ENCODE results near the gene POU2AF2.
"Not testable (repeated sequence)": the region's sequence is repeated elsewhere in the genome, so short reads cannot be mapped to it uniquely, and the experiment has no call there.

The POU2AF2 gene

DNA sequence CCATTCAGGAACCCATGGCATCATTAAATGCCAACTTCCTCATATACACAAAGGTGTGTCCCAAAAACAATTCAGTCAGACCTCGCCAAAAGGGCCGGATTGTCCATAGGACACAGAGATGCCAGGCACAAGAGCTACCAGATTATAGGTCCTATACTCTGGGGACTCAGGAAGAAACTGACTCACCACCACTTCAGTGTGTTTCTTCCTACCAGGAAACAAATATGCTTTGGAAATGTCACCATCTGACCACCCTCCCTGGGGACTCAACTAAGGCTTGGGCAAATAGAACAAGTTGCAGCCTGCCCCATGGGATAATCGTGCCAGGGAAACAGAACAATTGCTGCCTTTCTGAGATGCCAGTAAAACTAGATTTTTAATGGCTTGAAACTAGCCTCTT, 64.6 kb downstream of the POU2AF2 start:
- Histone ChIP-seq H3K4me3 (ENCODE audit: insufficient read depth, low read depth, low read length) (no peak overlapping the region), H3K36me3 (ENCODE audit: control insufficient read depth, insufficient read depth, low read length) (no peaks in the 10 kb centered on the region), H3K9me3 (ENCODE audit: control insufficient read depth, low read length) (no peaks in the 10 kb centered on the region), H3K4me1 (ENCODE audit: control insufficient read depth, insufficient read depth, low read length) (no peaks in the 10 kb centered on the region), H3K27ac (ENCODE audit: insufficient read depth, low read depth, low read length, poor library complexity, severe bottlenecking) (no peak overlapping the region), H3K27me3 (ENCODE audit: control insufficient read depth, insufficient read depth, low read length, poor library complexity, severe bottlenecking) (no peaks in the 10 kb centered on the region)
- 77 to 80% methylated on average over 3 of the region's 3 CpGs for WGBS, 2 experiments

- H3K4me1 ChIP-seq (ENCODE audit: control insufficient read depth, insufficient read depth, low read length): no peaks in the 10 kb centered on the region
- no peaks in the 10 kb centered on the region for H3K36me3 ChIP-seq (ENCODE audit: control insufficient read depth, insufficient read depth, low read length)
- H3K27ac ChIP-seq (ENCODE audit: insufficient read depth, low read depth, low read length, poor library complexity, severe bottlenecking): no peak overlapping the region
- H3K9me3 ChIP-seq (ENCODE audit: control insufficient read depth, low read length): no peaks in the 10 kb centered on the region
- no peak overlapping the region for H3K4me3 ChIP-seq (ENCODE audit: insufficient read depth, low read depth, low read length)
- no peaks in the 10 kb centered on the region for H3K27me3 ChIP-seq (ENCODE audit: control insufficient read depth, insufficient read depth, low read length, poor library complexity, severe bottlenecking)
- 83 to 84% methylated on average over 6 of the region's 6 CpGs for WGBS, 2 experiments
Observed at GRCh38 chr11:111310723-111311122, 65.2 kb downstream of the POU2AF2 start.

DNA sequence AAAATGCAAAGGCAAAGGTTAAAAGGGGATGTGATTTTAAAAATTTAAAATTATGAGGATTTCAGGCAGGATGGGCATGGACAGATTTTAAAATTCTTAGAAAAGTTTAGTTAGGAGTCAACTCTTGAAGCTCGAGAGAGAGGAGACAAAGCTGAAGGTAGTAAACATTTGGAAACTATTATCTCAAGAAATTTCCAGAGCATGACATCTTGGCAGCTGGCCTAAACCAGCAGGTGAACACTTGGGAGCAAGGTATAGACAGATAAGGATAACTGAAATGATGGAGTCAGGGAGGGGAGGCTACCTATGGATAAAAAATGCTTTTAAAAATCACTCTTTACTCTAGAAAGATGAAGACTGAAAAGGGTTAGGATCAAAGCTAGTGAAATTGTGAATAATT, 66.6 kb downstream of the POU2AF2 start:
- no peaks in the 10 kb centered on the region for H3K4me1 ChIP-seq (ENCODE audit: control insufficient read depth, insufficient read depth, low read length)
- no peak overlapping the region for H3K4me3 ChIP-seq (ENCODE audit: insufficient read depth, low read depth, low read length)
- H3K27ac ChIP-seq (ENCODE audit: insufficient read depth, low read depth, low read length, poor library complexity, severe bottlenecking): no peak overlapping the region
- H3K27me3 ChIP-seq (ENCODE audit: control insufficient read depth, insufficient read depth, low read length, poor library complexity, severe bottlenecking): no peaks in the 10 kb centered on the region
- H3K36me3 ChIP-seq (ENCODE audit: control insufficient read depth, insufficient read depth, low read length): no peaks in the 10 kb centered on the region
- WGBS, 2 experiments: 92 to 93% methylated on average over 1 of the region's 1 CpG
- H3K9me3 ChIP-seq (ENCODE audit: control insufficient read depth, low read length): no peaks in the 10 kb centered on the region

DNA sequence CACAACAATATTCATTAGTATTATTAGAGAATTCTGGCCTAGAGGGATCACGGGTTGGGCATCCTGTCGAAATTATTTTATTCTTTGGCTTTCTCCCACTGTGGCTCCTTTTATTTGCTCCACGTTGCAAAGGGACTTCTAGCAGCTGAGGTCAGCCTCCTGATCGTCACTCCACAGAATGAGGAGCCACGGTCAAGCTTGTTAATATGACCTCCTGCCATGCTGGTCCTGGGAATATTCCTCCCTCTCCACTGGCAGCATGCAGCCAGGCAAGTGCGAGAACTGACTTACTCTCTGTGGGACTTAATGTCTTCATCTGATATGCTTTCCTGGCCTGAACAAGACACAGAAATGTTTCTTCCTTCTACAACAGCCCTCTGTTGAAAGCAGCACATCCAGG, 73.8 kb downstream of the POU2AF2 start:
- WGBS, 2 experiments: 82 to 89% methylated on average over 6 of the region's 6 CpGs
- no peak overlapping the region for H3K4me3 ChIP-seq (ENCODE audit: insufficient read depth, low read depth, low read length)
- no peak overlapping the region for H3K27ac ChIP-seq (ENCODE audit: insufficient read depth, low read depth, low read length, poor library complexity, severe bottlenecking)
- H3K36me3 ChIP-seq (ENCODE audit: control insufficient read depth, insufficient read depth, low read length): no peaks in the 10 kb centered on the region
- no peaks in the 10 kb centered on the region for H3K27me3 ChIP-seq (ENCODE audit: control insufficient read depth, insufficient read depth, low read length, poor library complexity, severe bottlenecking)
- peaks cover 8% of the 10 kb centered on the region for H3K4me1 ChIP-seq (ENCODE audit: control insufficient read depth, insufficient read depth, low read length)
- no peaks in the 10 kb centered on the region for H3K9me3 ChIP-seq (ENCODE audit: control insufficient read depth, low read length)

DNA sequence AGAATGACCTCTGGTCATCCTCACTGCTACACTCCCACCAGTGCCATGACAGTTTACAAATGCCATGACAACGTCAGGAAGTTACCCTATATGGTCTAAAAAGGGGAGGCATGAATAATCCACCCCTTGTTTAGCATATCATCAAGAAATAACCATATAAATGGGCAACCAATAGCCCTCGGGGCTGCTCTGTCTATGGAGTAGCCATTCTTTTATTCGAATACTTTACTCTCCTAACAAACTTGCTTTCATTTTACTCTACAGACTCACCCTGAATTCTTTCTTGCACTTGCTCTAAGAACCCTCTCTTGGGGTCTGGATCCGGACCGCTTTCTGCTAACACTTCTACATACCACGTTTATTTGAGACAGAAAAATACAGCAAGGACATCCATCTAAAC, 74.7 kb downstream of the POU2AF2 start:
- 83 to 91% methylated on average over 6 of the region's 6 CpGs for WGBS, 2 experiments
- H3K36me3 ChIP-seq (ENCODE audit: control insufficient read depth, insufficient read depth, low read length); H3K27me3 ChIP-seq (ENCODE audit: control insufficient read depth, insufficient read depth, low read length, poor library complexity, severe bottlenecking); H3K27ac ChIP-seq (ENCODE audit: insufficient read depth, low read depth, low read length, poor library complexity, severe bottlenecking); H3K4me1 ChIP-seq (ENCODE audit: control insufficient read depth, insufficient read depth, low read length); H3K9me3 ChIP-seq (ENCODE audit: control insufficient read depth, low read length); H3K4me3 ChIP-seq (ENCODE audit: insufficient read depth, low read depth, low read length): not testable (repeated sequence)

DNA sequence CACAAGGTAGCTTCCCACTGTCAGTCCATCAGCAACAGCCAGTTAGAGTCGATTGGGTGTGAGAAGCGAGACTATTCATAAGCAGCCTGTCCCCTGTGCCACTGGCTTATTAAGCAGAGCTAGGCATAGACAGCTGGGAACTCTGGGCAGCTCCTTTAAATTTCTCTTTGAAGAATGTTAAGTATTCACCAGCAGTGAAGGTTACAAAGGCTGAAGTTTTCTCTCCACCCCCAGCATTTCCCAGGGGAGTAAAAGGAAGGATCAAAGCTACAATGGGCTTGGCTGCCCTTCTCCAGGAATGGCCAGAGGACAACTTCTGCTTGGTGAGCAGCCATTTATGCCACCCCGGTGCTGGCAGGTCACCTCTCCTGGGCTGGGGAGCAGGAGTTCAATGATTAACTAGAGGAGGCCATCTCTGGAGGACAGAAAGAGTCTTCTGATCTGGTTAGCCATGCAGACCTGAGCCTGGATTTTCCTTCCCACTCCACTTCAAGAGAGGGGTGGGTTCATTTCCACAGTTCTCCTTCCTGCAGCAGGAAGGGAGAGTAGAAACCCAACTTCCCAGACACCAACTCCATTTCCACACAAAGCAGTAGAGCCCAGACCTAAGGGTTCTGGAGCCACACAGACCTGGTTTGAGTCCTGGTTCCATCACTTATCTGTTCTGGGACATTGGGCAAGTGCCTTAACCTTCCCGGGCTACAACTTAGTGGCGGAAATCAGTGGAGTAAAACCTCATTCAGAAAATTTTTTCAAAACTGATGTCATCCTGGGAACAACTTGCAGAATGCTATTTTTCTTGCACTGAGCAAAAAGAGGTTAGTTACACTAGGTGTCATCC, 75.4 kb downstream of the POU2AF2 start:
- Histone ChIP-seq H3K27ac (ENCODE audit: insufficient read depth, low read depth, low read length, poor library complexity, severe bottlenecking) (no peak overlapping the region), H3K27me3 (ENCODE audit: control insufficient read depth, insufficient read depth, low read length, poor library complexity, severe bottlenecking) (no peaks in the 10 kb centered on the region), H3K9me3 (ENCODE audit: control insufficient read depth, low read length) (no peaks in the 10 kb centered on the region), H3K4me1 (ENCODE audit: control insufficient read depth, insufficient read depth, low read length) (peaks cover 8% of the 10 kb centered on the region), H3K4me3 (ENCODE audit: insufficient read depth, low read depth, low read length) (no peak overlapping the region), H3K36me3 (ENCODE audit: control insufficient read depth, insufficient read depth, low read length) (no peaks in the 10 kb centered on the region)
- WGBS, 2 experiments: 90 to 91% methylated on average over 5 of the region's 5 CpGs

GRCh38 chr11:111322534-111322933, 77.0 kb downstream of the POU2AF2 start:
- no peaks in the 10 kb centered on the region for H3K9me3 ChIP-seq (ENCODE audit: control insufficient read depth, low read length)
- H3K4me1 ChIP-seq (ENCODE audit: control insufficient read depth, insufficient read depth, low read length): peaks cover 8% of the 10 kb centered on the region
- no peak overlapping the region for H3K27ac ChIP-seq (ENCODE audit: insufficient read depth, low read depth, low read length, poor library complexity, severe bottlenecking)
- WGBS, 2 experiments: 95 to 97% methylated on average over 2 of the region's 2 CpGs
- H3K36me3 ChIP-seq (ENCODE audit: control insufficient read depth, insufficient read depth, low read length): no peaks in the 10 kb centered on the region
- no peaks in the 10 kb centered on the region for H3K27me3 ChIP-seq (ENCODE audit: control insufficient read depth, insufficient read depth, low read length, poor library complexity, severe bottlenecking)
- no peak overlapping the region for H3K4me3 ChIP-seq (ENCODE audit: insufficient read depth, low read depth, low read length)

GRCh38 chr11:111324277-111324720, 78.8 kb downstream of the POU2AF2 start:
- H3K4me3 ChIP-seq (ENCODE audit: insufficient read depth, low read depth, low read length): no peak overlapping the region
- no peak overlapping the region for H3K27ac ChIP-seq (ENCODE audit: insufficient read depth, low read depth, low read length, poor library complexity, severe bottlenecking)
- H3K27me3 ChIP-seq (ENCODE audit: control insufficient read depth, insufficient read depth, low read length, poor library complexity, severe bottlenecking): no peaks in the 10 kb centered on the region
- 90 to 97% methylated on average over 5 of the region's 5 CpGs for WGBS, 2 experiments
- H3K9me3 ChIP-seq (ENCODE audit: control insufficient read depth, low read length): no peaks in the 10 kb centered on the region
- peaks cover 8% of the 10 kb centered on the region for H3K4me1 ChIP-seq (ENCODE audit: control insufficient read depth, insufficient read depth, low read length)
- H3K36me3 ChIP-seq (ENCODE audit: control insufficient read depth, insufficient read depth, low read length): no peaks in the 10 kb centered on the region

DNA sequence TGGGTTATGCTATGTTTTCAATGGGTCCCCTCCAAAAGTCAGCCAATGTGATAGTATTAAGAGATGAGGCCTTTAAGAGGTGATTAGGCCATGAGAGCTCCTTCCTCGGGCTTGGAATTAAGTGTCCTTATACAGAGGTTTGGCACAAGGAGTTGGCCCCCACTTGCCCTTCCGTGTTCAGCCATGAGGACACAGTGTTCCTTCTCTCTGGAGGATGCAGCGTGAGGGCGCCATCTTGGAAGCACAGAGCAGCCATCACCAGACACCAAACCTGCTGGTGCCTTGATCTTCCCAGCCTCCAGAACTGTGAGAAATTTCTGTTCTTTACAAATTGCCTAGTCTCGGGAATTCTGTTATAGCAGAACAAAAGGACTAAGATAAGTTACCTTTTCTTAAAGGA, 79.7 kb downstream of the POU2AF2 start:
- Histone ChIP-seq H3K4me3 (ENCODE audit: insufficient read depth, low read depth, low read length) (no peak overlapping the region), H3K27ac (ENCODE audit: insufficient read depth, low read depth, low read length, poor library complexity, severe bottlenecking) (no peak overlapping the region), H3K36me3 (ENCODE audit: control insufficient read depth, insufficient read depth, low read length) (no peaks in the 10 kb centered on the region), H3K9me3 (ENCODE audit: control insufficient read depth, low read length) (no peaks in the 10 kb centered on the region), H3K4me1 (ENCODE audit: control insufficient read depth, insufficient read depth, low read length) (peaks cover 8% of the 10 kb centered on the region), H3K27me3 (ENCODE audit: control insufficient read depth, insufficient read depth, low read length, poor library complexity, severe bottlenecking) (no peaks in the 10 kb centered on the region)
- WGBS, 2 experiments: 89 to 95% methylated on average over 5 of the region's 5 CpGs

DNA sequence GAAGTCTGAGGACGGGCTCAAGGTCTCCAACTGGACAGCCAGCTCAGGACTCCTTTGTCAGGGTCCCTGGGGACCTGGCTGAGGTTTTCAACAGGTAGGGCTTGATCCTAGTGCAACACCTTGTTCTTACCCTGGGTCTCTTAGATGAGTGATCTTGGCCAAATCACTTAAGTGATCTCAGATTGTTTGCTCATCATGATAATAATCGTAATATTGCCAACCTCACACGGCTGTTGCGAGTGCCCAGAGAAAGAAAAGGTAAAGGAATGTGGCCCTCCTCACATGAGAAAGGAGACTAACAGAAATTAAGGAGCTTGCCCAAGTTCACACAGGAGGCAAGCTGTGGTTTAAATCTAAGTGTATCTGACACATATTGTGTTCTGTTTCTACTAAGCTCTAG, 81.3 kb downstream of the POU2AF2 start:
- no peaks in the 10 kb centered on the region for H3K27me3 ChIP-seq (ENCODE audit: control insufficient read depth, insufficient read depth, low read length, poor library complexity, severe bottlenecking)
- H3K4me3 ChIP-seq (ENCODE audit: insufficient read depth, low read depth, low read length): no peak overlapping the region
- WGBS, 2 experiments: 94 to 97% methylated on average over 4 of the region's 4 CpGs
- H3K27ac ChIP-seq (ENCODE audit: insufficient read depth, low read depth, low read length, poor library complexity, severe bottlenecking): no peak overlapping the region
- H3K9me3 ChIP-seq (ENCODE audit: control insufficient read depth, low read length): no peaks in the 10 kb centered on the region
- no peaks in the 10 kb centered on the region for H3K4me1 ChIP-seq (ENCODE audit: control insufficient read depth, insufficient read depth, low read length)
- no peaks in the 10 kb centered on the region for H3K36me3 ChIP-seq (ENCODE audit: control insufficient read depth, insufficient read depth, low read length)

Data from ectodermal cell (in vitro differentiated cells).